ENCODE data around the gene NBEAL1. TPM values are rescaled to one million over a fixed set of nuclear protein-coding genes. Genes with fewer than 3 reads are reported as not detected.
"Not testable (repeated sequence)": the region's sequence is repeated elsewhere in the genome, so short reads cannot be mapped to it uniquely, and the experiment has no call there.

NBEAL1 gene
- total RNA-seq, 1 donor = 48.9 TPM

- H3K4me3 ChIP-seq (ENCODE audit: low read depth, low read length) = no peak overlapping the region
- DNase-seq (ENCODE audit: low read depth) = peak; percentile 34
Measured at GRCh38 chr2:203077451-203077850, 62.8 kb downstream of the NBEAL1 start.

GRCh38 chr2:203080447-203081045 lies 65.9 kb downstream of the NBEAL1 start:
- no peak for TF ChIP-seq CTCF (IDR thresholded peaks at IDR 0.05; ENCODE audit: insufficient read depth, low read length)
- H3K4me3 ChIP-seq (ENCODE audit: low read depth, low read length) = no peak overlapping the region
- no peak for DNase-seq (ENCODE audit: low read depth)

More at GRCh38 chr2:203077451-203077850, 62.8 kb downstream of the NBEAL1 start:
- TF ChIP-seq CTCF (IDR thresholded peaks at IDR 0.05; ENCODE audit: insufficient read depth, low read length) = no peak

- TF ChIP-seq CTCF (IDR thresholded peaks at IDR 0.05; ENCODE audit: insufficient read depth, low read length) = no peak
- DNase-seq (ENCODE audit: low read depth) = no peak
- H3K4me3 ChIP-seq (ENCODE audit: low read depth, low read length) = no peak overlapping the region
Measured at GRCh38 chr2:203083328-203083727, 68.7 kb downstream of the NBEAL1 start.

GRCh38 chr2:203086381-203086780 lies 71.7 kb downstream of the NBEAL1 start:
- not testable (repeated sequence) for H3K4me3 ChIP-seq (ENCODE audit: low read depth, low read length); DNase-seq (ENCODE audit: low read depth)

GRCh38 chr2:203090721-203091120 lies 76.0 kb downstream of the NBEAL1 start:
- not testable (repeated sequence) for H3K4me3 ChIP-seq (ENCODE audit: low read depth, low read length); DNase-seq (ENCODE audit: low read depth)

GRCh38 chr2:203097735-203098134 lies 83.1 kb downstream of the NBEAL1 start:
- peak; percentile 19 for DNase-seq (ENCODE audit: low read depth)
- no peak overlapping the region for H3K4me3 ChIP-seq (ENCODE audit: low read depth, low read length)
- TF ChIP-seq CTCF (IDR thresholded peaks at IDR 0.05; ENCODE audit: insufficient read depth, low read length) = peak; percentile 43

GRCh38 chr2:203102357-203102756 lies 87.7 kb downstream of the NBEAL1 start:
- not testable (repeated sequence) for DNase-seq (ENCODE audit: low read depth); H3K4me3 ChIP-seq (ENCODE audit: low read depth, low read length)

GRCh38 chr2:203104273-203104672 lies 89.6 kb downstream of the NBEAL1 start:
- TF ChIP-seq CTCF (IDR thresholded peaks at IDR 0.05; ENCODE audit: insufficient read depth, low read length) = no peak
- no peak overlapping the region for H3K4me3 ChIP-seq (ENCODE audit: low read depth, low read length)
- no peak for DNase-seq (ENCODE audit: low read depth)

All from fibroblast of the aortic adventitia (primary cell).